ENCODE results near the gene ICAM2. TPM values are rescaled to one million over a fixed set of nuclear protein-coding genes. Genes with fewer than 3 reads are reported as not detected.

Gene ICAM2
- total RNA-seq, 1 donor = 6.5 TPM

GRCh38 chr17:64003526-64004121 lies 16.8 kb downstream of the ICAM2 start:
- DNase-seq (ENCODE audit: insufficient read length, low spot score, missing footprints) = peak; percentile 70
- no peaks in the 10 kb centered on the region for H3K9me3 ChIP-seq (ENCODE audit: low read depth, low read length)
- no peak overlapping the region for H2AFZ ChIP-seq (ENCODE audit: low read length)
- no peak overlapping the region for H3K4me3 ChIP-seq (ENCODE audit: insufficient read depth, low read length)
- H3K27ac ChIP-seq (ENCODE audit: low read depth, low read length) = no peak overlapping the region
- H3K79me2 ChIP-seq (ENCODE audit: insufficient read depth, low read length) = no peaks in the 10 kb centered on the region
- no peak overlapping the region for H3K4me2 ChIP-seq (ENCODE audit: insufficient read depth, low read length)
- no peaks in the 10 kb centered on the region for H3K27me3 ChIP-seq (ENCODE audit: insufficient read depth, low read length)
- H3K36me3 ChIP-seq (ENCODE audit: insufficient read depth, low read length) = no peaks in the 10 kb centered on the region
- H3K4me1 ChIP-seq (ENCODE audit: insufficient read depth, low read length) = peaks cover 15% of the 10 kb centered on the region
- no peaks in the 10 kb centered on the region for H4K20me1 ChIP-seq (ENCODE audit: insufficient read depth, low read length)
- TF ChIP-seq, protein P1, sequence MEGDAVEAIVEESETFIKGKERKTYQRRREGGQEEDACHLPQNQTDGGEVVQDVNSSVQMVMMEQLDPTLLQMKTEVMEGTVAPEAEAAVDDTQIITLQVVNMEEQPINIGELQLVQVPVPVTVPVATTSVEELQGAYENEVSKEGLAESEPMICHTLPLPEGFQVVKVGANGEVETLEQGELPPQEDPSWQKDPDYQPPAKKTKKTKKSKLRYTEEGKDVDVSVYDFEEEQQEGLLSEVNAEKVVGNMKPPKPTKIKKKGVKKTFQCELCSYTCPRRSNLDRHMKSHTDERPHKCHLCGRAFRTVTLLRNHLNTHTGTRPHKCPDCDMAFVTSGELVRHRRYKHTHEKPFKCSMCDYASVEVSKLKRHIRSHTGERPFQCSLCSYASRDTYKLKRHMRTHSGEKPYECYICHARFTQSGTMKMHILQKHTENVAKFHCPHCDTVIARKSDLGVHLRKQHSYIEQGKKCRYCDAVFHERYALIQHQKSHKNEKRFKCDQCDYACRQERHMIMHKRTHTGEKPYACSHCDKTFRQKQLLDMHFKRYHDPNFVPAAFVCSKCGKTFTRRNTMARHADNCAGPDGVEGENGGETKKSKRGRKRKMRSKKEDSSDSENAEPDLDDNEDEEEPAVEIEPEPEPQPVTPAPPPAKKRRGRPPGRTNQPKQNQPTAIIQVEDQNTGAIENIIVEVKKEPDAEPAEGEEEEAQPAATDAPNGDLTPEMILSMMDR (IDR thresholded peaks at IDR 0.05; ENCODE audit: extremely low read depth, low read depth, low read length) = no peak

DNA sequence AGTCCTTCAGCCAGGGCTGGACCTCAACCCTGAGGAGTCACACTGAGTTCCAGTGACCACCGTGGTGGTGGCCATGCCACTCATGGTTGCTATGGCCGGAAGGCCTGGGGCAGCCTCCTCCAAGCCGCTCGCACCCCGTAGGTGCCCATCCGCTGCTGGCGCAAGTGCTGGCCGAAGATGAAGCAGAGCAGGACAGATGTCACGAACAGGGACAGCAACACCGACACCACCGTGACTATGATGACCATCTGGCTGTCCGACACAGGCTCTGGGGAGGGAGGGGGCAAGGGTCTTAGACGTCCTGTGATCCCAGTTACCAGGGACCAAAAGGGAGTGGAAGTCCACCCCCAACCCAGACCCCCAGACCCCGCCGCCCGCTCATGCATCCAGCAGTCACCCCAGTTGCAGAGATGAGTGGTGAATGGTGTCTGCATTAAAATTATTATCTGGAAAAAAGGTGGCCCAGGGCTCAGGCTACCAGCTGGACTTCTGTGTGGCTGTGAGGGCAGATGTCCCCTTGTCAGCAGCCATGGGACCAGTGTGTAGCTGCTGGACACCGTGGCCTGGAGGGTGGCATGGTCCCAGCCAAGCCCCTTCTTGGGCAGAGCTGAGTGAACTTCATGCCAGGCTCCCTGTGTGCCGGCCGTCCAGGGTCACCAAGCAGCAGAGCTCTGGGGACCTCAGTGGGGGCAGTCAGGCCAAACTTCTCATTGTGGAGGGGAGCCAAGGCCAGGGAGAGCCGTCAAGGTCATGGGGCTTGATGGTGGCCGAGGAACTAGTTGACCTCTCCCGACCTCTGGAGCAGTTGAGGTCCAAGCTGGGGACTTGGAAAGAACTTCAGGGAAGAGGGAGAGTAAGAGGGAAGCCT lies 17.5 kb downstream of the ICAM2 start:
- Histone ChIP-seq H3K27ac (ENCODE audit: low read depth, low read length) (no peak overlapping the region), H3K27me3 (ENCODE audit: insufficient read depth, low read length) (peaks cover 5% of the 10 kb centered on the region), H3K36me3 (ENCODE audit: insufficient read depth, low read length) (no peaks in the 10 kb centered on the region), H3K9me3 (ENCODE audit: low read depth, low read length) (no peaks in the 10 kb centered on the region), H4K20me1 (ENCODE audit: insufficient read depth, low read length) (no peaks in the 10 kb centered on the region), H3K79me2 (ENCODE audit: insufficient read depth, low read length) (no peaks in the 10 kb centered on the region), H3K4me3 (ENCODE audit: insufficient read depth, low read length) (no peak overlapping the region), H3K4me1 (ENCODE audit: insufficient read depth, low read length) (peaks cover 19% of the 10 kb centered on the region), H3K4me2 (ENCODE audit: insufficient read depth, low read length) (no peak overlapping the region), H2AFZ (ENCODE audit: low read length) (no peak overlapping the region)
- TF ChIP-seq, protein P1 (IDR thresholded peaks at IDR 0.05; ENCODE audit: extremely low read depth, low read depth, low read length) = no peak
- no peak for DNase-seq (ENCODE audit: insufficient read length, low spot score, missing footprints)

- no peaks in the 10 kb centered on the region for H4K20me1 ChIP-seq (ENCODE audit: insufficient read depth, low read length)
- peak; percentile 91 for DNase-seq (ENCODE audit: insufficient read length, low spot score, missing footprints)
- no peak overlapping the region for H3K4me2 ChIP-seq (ENCODE audit: insufficient read depth, low read length)
- peak overlapping the region; percentile 78 for H2AFZ ChIP-seq (ENCODE audit: low read length)
- TF ChIP-seq, protein P1 (IDR thresholded peaks at IDR 0.05; ENCODE audit: extremely low read depth, low read depth, low read length) = no peak
- H3K4me3 ChIP-seq (ENCODE audit: insufficient read depth, low read length) = no peak overlapping the region
- H3K27ac ChIP-seq (ENCODE audit: low read depth, low read length) = no peak overlapping the region
- peaks cover 15% of the 10 kb centered on the region for H3K27me3 ChIP-seq (ENCODE audit: insufficient read depth, low read length)
- H3K36me3 ChIP-seq (ENCODE audit: insufficient read depth, low read length) = no peaks in the 10 kb centered on the region
- peaks cover 20% of the 10 kb centered on the region for H3K4me1 ChIP-seq (ENCODE audit: insufficient read depth, low read length)
- no peaks in the 10 kb centered on the region for H3K9me3 ChIP-seq (ENCODE audit: low read depth, low read length)
- no peaks in the 10 kb centered on the region for H3K79me2 ChIP-seq (ENCODE audit: insufficient read depth, low read length)
These were observed 18.5 kb downstream of the ICAM2 start for GRCh38 chr17:64001763-64002529.

All from osteoblast (primary cell).